HG03457 (cell line): ENCODE data around the gene CNIH3.

Source experiments
- ATAC-seq: cut with Tn5 transposase; IDR thresholded peaks from one replicate; pipeline ENCODE4 v1.9.1; 2021; ENCODE audit warnings: moderate number of reproducible peaks; ENCODE audit not compliant: unreplicated experiment

CNIH3 gene

DNA sequence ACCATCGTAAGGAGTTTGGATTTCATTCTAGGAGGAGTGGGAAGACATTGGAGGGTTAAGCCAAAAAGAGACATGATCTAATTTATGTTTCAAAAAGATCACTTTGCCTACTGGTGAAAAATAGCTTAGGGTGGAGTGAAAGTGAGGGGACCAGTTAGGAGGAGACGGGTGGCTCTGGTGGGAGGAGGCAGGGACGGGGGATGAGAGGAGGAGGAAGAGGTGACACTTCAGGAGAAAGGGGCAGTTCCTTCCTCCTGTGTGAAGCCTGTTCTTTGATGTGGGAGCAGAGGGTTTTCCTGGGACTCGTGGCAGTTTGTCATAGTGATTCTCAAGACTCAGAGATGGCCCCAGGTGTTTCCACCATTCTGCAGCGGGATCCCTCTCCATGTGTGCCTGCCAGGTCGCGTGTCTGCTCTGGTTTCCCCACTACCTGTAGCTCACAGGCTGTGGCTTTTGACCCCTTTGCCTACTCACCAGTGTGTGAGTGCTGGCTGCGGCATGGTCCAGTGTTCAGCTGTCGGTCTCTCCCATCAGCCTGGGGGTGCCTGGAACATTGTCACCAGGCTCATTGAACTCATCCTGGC lies 102.4 kb downstream of the CNIH3 start:
- ATAC-seq = no peak

DNA sequence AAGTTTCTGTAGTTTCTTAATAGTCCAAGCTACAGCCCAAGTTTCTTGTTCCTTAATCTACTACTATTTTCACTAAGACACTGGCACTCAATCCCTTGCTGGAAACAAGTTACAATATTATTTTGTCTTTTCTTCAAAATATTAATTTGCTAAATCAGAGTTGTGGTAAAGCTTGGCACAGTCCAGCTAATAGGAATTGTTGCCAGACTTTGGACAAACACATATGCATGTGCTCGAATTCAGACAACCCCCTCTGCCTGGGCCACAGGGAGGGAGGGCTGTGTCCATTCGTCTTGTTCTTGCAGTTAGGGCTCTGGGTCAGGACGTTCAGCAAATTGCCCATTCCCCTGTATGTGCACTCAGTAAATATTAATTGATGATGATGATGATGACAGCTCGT lies 103.6 kb downstream of the CNIH3 start:
- no peak for ATAC-seq

DNA sequence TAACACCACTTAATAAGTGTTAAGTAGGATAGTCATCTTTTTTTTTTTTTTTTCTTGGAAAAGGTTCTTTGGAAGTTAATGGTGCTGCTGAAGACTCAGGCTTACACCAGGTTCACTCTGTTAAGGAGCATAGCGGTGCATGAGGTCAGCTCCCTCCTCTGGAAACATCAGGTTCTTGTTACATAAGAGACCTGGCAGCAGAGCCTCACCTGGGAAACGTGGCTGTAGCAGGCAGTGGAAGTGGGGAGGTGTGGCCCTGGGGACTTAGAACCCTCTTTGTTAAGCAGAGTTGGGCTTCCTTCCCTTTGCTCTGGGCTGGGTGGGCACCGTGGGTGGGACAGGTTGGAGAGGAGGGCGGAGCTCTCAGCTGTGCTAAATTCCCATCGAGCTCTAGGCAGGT lies 104.1 kb downstream of the CNIH3 start:
- ATAC-seq = no peak

DNA sequence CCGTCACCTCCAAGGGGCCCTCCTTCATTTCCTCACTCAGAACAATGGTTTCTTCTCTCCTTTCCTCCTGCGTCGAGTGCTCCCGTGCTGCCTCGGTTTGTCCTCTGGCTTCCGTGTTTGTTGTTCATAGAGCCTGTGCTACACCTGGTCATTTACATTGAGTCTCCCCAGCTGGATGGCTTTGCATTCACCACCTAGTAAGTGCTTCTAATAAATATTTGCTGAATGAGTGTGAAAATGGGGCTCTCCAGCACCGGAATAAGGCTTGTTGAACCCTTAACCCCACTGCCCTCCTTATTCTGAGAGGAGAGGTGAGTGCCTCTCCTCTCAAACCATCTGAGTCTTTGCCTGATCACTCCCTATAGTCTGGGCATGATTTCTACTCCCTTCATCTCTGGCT lies 104.9 kb downstream of the CNIH3 start:
- no peak for ATAC-seq

DNA sequence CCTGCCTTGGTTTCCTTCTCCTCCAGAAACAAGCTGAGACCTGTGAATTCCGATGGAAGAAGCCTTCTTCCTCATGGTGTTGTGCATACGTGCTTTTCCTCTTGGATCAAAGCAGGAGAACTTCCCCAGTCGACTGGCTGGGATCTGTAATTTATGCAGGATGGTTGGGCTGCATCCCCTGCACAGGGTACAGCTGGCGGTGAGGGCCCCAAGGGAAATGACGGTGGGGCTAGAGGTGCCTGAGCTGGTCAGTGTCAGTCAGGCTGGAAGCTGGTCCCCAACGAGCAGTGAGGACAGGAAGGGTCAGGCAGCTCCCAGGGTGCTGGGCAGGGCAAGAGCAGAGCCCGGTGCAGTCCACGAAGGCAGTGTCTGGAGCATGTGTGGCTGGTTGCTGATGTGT lies 106.7 kb downstream of the CNIH3 start:
- no peak for ATAC-seq

DNA sequence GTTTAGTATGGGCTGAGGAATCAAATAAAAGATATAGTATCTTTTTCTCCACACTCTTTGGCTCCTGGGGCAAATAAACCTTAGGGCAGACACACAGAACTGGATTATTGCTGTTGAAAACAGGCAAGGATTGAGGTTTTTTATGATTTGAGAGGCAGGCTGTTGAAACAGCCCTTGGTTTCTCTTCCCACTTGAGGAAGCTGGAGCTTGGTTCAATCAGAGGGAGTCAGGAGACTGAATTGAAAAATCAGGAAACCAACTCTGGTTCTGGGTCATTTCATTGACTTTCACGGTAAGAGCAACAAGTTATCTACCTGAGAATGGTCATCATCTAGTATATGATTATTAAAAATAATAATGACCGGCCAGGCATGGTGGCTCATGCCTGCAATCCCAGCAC lies 108.4 kb downstream of the CNIH3 start:
- ATAC-seq = no peak

DNA sequence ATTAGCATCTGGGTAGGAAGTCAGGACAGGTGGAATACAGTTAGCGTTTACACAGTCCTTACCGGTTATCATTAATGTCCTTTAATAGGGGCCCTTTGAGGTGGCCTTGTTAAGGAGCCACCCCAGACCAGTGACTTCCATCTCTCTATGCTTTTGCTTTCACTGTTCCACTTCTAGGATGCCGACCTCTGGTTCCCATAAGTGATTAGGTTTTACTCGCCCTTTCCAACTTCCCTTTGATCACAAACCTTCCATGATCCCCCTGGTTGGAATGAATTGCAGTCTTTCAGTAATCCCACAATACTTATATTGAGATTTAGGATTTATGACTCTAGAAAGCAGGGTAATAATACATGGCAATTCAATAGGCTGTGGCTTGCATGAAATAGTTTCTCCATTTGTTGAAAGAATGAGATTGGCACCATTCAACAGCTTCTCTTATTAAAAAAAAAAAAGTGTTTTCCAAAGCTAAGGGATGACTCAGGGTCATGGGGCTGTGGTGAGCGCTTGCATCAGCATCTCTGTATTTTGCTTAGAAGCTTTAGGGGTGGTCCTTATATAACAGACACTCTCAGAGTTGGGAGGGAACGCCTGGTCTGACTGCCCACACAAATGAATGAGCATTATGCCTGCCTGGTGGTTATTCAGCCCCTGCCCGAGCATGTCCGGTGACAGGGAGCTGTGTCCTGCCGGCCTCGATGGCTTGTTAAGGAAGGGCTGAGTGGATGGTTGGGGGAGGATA lies 110.5 kb downstream of the CNIH3 start:
- ATAC-seq = no peak

DNA sequence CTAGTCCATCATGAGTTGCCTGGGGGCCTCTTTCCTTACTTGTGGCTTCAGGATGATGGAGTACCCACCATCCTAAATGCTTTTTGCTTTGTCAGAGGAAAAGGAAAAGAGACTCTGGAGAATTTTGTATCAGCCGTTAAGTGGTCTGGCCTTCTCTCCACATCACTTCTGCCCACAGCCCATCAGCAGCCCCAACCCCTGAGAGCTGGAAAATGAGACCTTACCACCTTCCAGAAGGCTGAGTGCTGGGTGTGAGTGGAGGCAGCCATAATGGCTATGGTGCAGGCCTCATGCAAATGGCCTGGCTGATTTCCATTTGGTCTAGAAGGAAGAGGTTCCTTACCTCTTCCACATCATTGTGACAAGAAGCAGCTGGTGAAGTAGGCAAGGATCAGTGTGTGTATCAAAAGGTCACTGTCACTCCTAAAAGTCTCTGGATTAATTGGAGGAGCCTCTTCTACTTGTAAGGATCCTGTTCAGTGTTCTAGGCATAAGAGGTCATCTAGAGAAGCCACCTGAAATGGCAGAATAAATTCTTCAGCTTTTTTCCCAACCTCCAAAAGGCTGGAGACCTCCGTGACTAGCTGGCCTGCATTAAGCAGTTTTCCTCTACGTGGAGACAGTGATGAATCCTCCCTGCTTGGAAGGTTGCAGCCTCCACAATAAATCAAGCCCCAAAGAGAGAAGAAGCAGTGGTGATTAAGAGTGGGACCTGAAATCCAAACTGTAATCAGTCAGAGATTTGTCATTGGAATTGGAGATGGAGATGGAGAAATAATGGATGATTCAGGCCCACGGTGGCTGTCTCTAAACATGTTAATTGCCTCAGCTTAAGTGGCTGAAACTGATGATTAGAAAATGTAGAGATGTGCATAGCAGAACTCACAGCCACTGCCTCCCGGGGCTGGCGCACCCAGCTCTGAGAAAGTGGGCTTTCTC lies 111.5 kb downstream of the CNIH3 start:
- no peak for ATAC-seq

DNA sequence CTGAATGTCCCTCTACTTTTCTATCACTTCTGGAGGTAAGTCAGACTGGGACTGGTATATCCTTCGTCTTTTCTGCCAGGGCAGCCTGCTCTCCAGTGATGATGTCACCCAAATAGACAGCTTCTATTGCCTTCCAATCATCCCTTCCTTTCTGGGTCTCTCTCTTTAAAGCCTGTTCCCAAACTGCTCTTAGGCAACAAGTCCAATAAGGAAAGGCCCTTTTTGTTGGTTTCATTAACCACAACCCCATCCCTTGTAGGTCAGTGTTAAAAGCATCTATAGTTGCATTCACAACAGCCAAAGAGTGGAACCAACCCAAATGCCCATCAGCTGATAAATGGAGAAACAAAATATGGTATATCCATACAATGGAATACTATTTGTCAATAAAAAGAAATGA lies 114.4 kb downstream of the CNIH3 start:
- ATAC-seq = no peak

DNA sequence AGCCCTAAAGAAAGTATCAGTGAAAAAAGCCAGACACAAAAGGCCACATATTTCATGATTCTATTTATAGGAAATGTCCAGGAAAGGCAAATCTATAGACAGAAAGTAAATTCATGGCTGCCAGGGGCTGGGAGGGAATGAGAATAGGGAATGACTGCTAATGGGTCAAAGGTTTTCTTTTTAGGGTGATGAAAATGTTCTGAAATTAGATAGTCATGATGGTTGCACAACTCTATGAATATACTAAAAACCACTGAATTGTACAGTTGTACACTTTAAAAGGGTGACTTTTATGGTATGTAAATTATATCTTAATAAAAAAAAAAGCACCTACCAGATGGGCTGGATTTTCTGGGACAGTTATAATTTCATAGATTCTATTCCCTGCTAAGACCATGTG lies 114.8 kb downstream of the CNIH3 start:
- ATAC-seq = no peak

DNA sequence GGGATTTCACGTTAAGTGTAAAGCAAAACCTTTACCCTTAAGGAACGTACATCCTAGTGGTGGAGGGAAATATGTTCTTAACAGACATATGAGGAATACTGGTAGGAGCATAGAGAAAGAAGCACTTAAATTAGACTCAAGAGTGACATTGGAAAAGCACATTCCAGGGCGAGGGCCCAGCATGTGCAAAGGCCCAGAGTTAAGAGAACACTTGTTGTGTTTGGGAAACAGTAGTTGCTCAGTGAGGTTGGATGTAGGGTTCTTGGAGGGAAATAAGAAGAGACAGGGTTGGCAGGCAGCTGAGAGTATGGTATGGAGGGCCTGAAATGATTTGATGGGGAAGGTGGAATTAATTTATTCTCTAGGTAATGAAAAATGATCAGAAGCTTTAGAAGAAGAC lies 115.5 kb downstream of the CNIH3 start:
- no peak for ATAC-seq

DNA sequence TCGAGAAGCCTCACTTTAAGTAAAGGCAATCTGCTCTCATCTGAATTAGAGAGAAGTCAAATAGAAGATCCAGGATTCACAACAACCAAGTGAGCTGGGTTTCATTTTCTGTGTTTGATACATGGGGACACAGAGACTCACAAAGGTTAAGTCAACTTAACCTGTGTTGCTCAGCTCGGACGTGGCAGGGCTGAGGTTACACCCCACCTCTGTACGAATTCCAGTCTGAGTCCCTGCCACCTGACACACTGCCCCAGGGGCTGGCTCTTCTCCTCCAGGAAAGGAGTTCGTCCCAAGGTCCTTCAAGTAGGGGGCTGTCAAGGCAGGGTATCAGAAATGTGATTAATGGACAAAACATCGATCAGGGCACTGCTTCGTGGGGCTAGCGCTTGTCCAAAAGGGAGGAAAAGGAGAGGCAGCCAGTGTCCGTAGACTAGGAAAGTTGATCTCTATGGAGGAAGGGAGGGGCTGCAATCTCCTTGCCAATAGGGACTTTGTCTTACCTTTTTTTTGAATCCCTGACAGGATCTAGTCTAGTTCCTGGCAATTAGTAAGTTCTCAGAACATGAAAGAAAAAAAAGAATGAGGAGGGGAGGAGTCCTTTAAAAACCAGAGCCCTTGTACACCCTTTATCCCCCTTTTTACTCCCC lies 116.4 kb downstream of the CNIH3 start:
- no peak for ATAC-seq

DNA sequence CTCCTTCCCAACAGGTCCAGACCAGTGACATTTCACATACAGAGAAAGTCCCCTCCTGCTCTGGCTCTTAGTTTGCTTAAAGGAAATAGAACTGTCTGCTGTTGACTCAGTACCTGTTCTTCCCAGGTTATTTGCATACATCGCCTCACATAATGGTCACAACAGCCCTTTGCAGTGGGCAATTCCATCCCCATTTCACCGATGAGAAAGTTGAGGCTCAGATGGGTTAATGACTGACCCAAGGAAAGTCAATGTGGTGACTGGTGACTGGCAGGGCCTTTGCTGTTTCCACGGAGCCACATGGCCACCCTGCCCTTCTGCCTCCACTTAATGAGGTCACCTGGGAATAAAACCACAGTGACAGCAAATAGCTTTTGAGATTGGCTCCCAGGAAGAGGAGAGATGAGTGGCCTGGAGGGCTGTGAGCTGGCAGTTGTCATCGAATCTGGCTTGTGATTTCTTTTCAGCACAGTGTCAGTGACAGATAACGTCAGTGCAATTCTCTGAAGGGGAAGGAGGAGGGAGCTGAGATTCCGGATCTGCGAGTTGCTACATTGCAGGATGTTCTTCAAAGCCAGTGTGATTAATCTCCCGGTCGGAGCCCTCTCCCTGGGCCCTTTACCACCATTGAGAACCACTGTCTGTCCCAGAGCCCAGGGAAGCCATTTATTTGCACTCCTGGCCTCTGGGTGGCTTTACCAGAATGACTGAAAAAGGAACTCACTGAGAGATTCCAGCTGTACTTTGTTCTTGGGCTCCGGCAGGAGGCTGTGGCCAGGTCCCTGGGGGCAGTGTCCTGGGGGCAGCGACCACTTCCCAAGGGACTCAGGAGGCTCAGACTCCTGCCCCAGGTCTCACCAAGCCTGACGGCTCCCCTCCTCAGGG lies 117.2 kb downstream of the CNIH3 start:
- peak; percentile 75 for ATAC-seq

DNA sequence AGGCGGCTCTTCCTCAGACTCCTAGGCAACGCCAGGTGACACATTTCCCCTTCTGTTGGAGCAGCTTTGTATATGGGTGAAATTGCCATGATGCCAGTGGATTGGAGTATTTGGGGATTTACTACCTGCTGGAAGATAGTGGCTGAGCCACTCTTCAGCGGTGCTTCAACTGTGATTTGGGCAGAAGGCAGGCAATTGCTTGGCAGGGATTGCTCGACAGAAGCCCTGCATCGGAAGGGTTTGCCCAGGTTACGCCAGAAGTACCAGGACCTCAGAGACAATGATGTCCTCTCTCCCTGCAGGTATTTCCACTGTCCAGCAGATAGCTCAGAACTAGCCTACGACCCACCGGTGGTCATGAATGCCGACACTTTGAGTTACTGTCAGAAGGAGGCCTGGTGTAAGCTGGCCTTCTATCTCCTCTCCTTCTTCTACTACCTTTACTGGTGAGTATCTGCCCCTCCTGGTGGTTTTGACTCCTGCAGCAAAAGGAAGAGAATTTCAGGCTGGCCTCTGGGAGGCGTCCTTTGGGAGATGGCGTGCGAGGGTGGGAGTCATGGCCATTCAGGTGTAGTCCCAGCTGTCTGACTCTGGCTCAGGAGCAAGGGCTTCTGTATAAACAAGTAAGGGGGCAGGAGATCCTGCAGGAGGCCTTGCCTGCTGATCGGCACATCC lies 118.3 kb downstream of the CNIH3 start:
- ATAC-seq = no peak

DNA sequence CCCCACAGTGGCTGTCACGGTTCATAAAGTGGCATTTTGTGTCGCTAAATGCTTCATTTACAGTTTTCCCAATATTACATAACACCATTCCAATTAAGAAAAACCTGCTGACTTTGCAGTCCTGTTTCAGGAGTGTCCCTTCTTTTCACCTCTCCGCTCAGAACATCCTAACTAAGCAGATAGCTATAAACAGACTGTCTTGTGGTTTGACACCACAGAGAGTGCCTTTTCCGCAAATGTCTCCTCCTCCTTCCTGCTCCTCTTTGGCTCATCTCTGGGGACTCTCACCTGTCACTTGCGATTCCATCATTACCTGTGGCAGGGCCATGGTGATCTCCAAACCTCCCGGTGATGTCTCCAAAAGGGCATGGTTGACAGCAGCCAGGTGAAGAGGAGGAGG lies 119.0 kb downstream of the CNIH3 start:
- no peak for ATAC-seq

DNA sequence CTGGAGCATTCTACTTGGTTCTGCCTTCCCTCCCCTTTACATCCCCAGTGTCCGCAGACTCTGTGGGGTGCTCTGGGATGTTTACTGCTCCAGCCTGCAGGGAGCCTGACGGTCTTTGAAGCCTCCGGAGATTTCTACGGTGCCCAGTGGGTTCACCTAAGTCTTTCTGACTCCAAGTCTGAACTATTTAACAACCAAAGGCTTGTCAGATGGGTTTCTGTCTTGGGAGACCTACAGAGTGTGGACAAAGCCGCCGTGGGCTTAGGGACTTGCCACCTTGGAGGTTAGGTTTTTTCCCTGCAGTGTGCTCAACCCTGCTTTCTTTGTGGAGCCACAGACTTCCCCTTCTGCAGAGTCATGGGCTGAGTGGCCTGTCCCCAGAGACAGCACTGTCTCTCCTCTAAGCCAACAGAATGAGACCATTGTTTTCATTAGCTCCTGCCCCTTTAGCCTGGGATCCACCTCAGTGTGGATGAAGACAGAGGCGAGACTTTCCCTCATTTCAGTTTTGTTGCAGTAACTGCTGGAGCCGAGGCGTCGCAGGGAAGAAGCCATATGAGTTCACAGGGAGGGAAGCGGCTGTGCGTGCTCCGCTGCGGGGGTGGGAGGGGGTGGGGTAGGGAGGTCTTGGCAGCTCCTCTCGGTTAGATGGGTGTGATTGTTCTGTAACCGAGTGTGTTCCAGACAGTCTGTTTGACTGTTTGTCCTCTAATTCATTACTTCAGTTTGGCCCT lies 120.7 kb downstream of the CNIH3 start:
- ATAC-seq = peak; percentile 49

DNA sequence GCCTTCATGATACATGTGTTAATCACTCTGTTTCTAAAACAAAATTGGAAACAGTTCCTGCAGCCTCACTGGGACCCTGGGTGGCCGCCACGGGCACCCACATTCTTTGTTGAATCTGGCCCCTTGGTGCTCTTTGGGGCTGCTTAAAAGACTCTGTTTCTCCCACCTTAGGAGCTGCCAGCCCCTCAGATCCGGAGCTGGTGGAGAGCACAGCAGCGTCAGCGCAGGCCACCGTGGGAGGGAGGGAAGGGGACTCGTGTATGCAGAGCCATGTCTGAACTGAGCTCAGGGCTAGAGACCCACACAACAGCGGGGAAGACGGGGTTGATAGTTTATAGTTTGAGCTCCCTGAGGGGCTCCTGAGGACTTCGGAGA lies 121.2 kb downstream of the CNIH3 start:
- ATAC-seq = no peak

DNA sequence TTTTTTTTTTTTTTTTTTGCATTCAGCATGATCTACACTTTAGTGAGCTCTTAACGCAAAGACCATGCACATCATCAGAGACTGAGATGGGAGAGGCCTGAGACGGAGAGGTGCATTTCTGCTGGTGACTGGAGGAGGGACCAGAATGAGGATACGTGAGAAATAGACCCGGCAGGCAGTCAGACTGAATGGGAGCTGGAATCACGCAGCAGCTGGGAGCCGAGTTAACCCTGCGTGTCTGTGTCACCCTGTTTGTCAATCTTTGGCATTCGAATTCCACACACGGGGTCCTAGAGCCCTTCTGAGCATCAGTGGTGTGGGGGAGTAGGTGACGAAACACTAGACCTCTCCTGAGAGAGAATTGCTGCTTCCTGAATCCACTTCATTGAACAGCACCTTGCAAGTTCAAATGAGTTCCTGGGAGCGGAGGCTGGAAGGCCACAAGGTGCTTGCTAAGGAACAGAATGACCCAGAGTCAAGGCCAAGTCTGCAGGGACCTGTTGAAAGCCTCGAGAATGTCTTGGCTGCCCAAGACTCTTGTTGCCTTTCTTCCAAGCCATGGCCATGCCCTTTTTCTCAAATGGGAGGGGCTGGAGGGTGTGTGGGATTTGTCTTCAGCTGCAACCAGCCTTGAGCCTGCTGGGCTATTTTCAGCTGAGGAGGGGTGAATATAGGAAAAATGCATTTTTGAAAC lies 123.3 kb downstream of the CNIH3 start:
- no peak for ATAC-seq
